Middle frontal gyrus (tissue), 1 donor: ENCODE measurements around the gene CACNB2.
"Not testable (repeated sequence)": the region's sequence is repeated elsewhere in the genome, so short reads cannot be mapped to it uniquely, and the experiment has no call there.

ENCODE experiments used
- DNase-seq: peaks from one replicate; pipeline ENCODE4 v3.0.0-alpha.2; 2015; ENCODE audit warnings: low spot score; ENCODE audit errors: extremely low spot score

The CACNB2 gene

GRCh38 chr10:18144928-18145327 is 4.7 kb downstream of the CACNB2 start:
- DNase-seq = no peak

GRCh38 chr10:18145652-18146051 is 5.4 kb downstream of the CACNB2 start:
- no peak for DNase-seq

GRCh38 chr10:18149196-18149800 is 9.1 kb downstream of the CACNB2 start:
- no peak for DNase-seq

GRCh38 chr10:18151356-18151890 is 11.2 kb downstream of the CACNB2 start:
- DNase-seq = no peak

GRCh38 chr10:18153381-18153780 is 13.2 kb downstream of the CACNB2 start:
- not testable (repeated sequence) for DNase-seq

GRCh38 chr10:18155321-18155720 is 15.1 kb downstream of the CACNB2 start:
- no peak for DNase-seq

GRCh38 chr10:18156797-18157196 is 16.6 kb downstream of the CACNB2 start:
- DNase-seq = not testable (repeated sequence)

GRCh38 chr10:18157881-18158280 is 17.7 kb downstream of the CACNB2 start:
- DNase-seq = no peak

- DNase-seq = no peak
These were observed 18.6 kb downstream of the CACNB2 start for GRCh38 chr10:18158773-18159265.

GRCh38 chr10:18159557-18159956 is 19.3 kb downstream of the CACNB2 start:
- no peak for DNase-seq

GRCh38 chr10:18162021-18162627 is 21.9 kb downstream of the CACNB2 start:
- DNase-seq = no peak

GRCh38 chr10:18164093-18164492 is 23.9 kb downstream of the CACNB2 start:
- DNase-seq = no peak

GRCh38 chr10:18164748-18165361 is 24.6 kb downstream of the CACNB2 start:
- DNase-seq = no peak

- no peak for DNase-seq
These were observed 38.7 kb downstream of the CACNB2 start for GRCh38 chr10:18178854-18179483.

GRCh38 chr10:18179891-18180290 is 39.7 kb downstream of the CACNB2 start:
- no peak for DNase-seq

GRCh38 chr10:18181382-18181781 is 41.2 kb downstream of the CACNB2 start:
- DNase-seq = not testable (repeated sequence)

GRCh38 chr10:18185621-18186020 is 45.4 kb downstream of the CACNB2 start:
- DNase-seq = no peak

- no peak for DNase-seq
These were observed 50.6 kb downstream of the CACNB2 start for GRCh38 chr10:18190840-18191239.

- DNase-seq = no peak
These were observed 54.4 kb downstream of the CACNB2 start for GRCh38 chr10:18194634-18195033.

- no peak for DNase-seq
These were observed 55.0 kb downstream of the CACNB2 start for GRCh38 chr10:18195060-18195799.
